DOHH2 (cell line): ENCODE results near the gene MALRD1.
"Not testable (repeated sequence)": the region's sequence is repeated elsewhere in the genome, so short reads cannot be mapped to it uniquely, and the experiment has no call there.

Experiments
- CTCF ChIP-seq: fragments of 200-600 bp; sonication (generic); IDR thresholded peaks from one replicate; pipeline ENCODE4 v1.5.1; 2014; ENCODE audit warnings: antibody characterized with exemption, mild to moderate bottlenecking, low read depth, low read length; ENCODE audit not compliant: poor library complexity, severe bottlenecking
- EZH2phosphoT487 ChIP-seq: fragments of 200-600 bp; sonication (generic); IDR thresholded peaks from 2 replicates; pipeline ENCODE4 v1.6.1; 2017; ENCODE audit warnings: borderline replicate concordance, mild to moderate bottlenecking, antibody characterized with exemption, low read length, moderate library complexity, mixed read lengths

- TF ChIP-seq CTCF, EZH2phosphoT487: not testable (repeated sequence)
These were observed 693.5 kb downstream of the MALRD1 start for GRCh38 chr10:19742144-19742543.
